NCI-H510A treated with DMSO at 0.1 percent for 48 hours (cell line): Measurements from ENCODE around the gene RCAN3.

Source experiments
- DNase-seq: peaks from one replicate; lab custom pipeline; 2025; lab: John Stamatoyannopoulos, UW

RCAN3 gene

DNA sequence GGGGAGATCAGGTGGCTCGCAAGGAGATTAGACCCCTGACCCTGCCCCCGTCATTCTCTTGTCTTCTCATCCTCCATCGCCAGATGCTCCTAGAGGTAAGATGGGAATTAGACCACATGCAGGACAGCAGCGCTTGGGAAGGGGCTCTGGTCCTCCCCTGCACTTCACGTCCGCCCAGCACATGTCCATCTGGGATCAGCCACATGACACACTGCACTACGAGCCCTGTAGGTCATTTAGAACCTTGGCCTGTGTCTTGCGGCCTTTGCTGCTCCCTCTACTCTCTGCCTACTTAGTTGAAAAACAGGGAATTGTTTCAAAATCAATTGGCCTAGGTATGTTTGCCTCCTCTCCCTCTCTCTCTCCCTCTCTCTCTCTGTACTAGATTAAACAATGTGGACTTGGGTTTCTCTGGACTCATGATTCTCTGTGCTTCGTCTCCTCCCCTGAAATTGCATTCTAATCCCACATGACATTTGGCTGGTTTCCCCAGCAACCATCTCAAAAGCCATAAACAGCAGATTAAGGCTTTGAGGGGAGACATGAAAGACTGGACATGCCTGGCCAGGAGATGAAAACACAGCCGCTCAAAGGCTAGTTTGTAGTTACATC is 49.4 kb downstream of the RCAN3 start:
- DNase-seq = no peak

GRCh38 chr1:24553931-24554330 is 51.3 kb downstream of the RCAN3 start:
- no peak for DNase-seq

DNA sequence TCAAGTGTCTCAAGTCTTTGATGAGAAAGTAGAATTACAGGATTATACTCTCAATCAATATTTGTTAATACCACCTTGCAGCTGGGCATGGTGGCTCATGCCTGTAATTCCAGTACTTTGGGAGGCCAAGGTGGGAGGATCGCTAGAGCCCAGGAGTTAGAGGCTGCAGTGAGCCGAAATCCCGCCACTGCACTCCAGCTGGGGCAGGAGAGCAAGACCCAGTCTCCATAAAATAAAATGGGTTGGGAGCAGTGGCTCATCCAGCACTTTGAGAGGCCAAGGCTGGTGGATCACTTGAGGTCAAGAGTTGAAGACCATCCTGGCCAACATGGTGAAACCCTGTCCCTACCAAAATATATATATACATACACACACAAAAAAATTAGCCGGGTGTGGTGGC is 52.1 kb downstream of the RCAN3 start:
- no peak for DNase-seq

GRCh38 chr1:24555591-24556413 is 53.2 kb downstream of the RCAN3 start, which contains the start of gene NCMAP:
Gene NCMAP (plus strand): TSS chr1:24556087. CDS start chr1:24595431, 39,344 bp downstream.
- peak; percentile 59 for DNase-seq

DNA sequence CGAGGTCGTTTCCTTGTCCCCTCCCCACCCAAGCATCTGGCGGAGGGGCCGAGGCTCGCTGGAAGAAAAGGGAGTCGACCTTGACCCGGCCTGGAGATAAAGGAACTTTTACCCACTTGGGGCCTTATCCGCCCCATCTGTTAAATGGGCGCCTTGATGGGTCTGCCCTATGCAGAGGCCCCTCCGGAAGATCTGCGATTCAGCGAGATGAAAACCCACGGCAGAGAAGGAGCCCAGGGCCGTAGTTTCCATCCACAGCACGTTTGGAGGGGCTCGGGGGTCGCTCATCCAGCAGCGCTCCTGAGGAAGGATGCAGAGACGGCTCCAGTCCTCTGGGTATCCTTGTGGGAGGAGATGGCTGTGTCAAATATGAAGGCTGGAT is 53.8 kb downstream of the RCAN3 start:
- no peak for DNase-seq

DNA sequence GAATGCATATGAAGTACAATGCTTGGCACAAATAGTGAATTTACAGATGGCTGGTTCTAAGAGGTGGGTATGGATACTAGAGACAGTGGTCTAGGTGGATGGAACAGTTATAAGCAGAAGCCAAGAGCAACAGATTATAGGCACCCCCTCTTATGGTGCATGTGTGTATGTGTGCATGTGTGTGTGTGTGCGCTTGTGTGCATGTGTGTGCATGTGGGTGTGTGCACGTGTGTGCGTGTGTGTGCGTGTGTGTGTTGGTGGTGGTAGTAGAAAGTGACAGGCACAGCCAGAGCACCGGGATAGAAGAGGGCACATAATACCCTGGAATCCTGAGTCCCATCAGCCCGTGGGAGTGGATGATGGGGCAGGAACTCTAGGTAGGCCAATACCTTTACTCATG is 54.6 kb downstream of the RCAN3 start:
- no peak for DNase-seq

DNA sequence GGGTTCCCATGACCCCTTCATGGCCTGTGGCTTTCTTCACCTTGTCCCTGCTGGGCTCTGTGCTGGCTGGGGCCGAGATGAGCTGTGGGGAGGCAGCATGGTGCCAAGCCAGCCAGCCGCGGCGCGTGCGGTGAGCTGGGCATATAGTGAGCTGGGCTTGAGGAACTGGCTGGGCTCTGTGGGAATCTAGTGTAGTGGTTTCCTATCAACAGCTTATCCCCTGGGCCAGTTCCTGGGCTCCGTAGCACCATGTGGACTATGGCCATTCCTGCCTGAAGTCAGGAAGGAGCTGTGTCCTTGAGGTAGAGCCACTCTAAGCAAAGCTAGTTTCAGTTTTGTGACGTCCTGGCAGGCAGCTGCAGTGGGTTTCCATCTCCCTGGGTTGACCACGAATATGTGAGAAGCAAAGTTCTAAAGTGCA is 55.1 kb downstream of the RCAN3 start:
- no peak for DNase-seq

DNA sequence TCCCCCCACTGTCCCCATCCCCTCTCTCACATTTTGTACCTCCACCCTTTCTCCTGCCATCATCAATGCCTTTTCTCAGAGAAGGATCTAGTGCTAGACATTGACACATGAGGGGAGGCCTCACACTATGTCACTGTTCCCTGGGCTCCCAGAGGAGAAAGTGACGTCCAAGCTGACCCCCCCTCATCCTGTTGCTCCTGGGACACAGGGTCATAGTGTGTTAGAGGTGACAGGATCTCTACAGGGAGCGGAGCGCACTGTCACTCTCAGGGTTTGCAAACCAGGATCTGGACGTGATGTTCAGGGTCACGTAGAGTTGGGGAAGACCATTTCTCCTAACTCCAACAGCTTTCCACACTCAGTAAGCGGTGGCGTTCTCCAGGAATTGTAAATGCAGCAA is 55.8 kb downstream of the RCAN3 start:
- no peak for DNase-seq

DNA sequence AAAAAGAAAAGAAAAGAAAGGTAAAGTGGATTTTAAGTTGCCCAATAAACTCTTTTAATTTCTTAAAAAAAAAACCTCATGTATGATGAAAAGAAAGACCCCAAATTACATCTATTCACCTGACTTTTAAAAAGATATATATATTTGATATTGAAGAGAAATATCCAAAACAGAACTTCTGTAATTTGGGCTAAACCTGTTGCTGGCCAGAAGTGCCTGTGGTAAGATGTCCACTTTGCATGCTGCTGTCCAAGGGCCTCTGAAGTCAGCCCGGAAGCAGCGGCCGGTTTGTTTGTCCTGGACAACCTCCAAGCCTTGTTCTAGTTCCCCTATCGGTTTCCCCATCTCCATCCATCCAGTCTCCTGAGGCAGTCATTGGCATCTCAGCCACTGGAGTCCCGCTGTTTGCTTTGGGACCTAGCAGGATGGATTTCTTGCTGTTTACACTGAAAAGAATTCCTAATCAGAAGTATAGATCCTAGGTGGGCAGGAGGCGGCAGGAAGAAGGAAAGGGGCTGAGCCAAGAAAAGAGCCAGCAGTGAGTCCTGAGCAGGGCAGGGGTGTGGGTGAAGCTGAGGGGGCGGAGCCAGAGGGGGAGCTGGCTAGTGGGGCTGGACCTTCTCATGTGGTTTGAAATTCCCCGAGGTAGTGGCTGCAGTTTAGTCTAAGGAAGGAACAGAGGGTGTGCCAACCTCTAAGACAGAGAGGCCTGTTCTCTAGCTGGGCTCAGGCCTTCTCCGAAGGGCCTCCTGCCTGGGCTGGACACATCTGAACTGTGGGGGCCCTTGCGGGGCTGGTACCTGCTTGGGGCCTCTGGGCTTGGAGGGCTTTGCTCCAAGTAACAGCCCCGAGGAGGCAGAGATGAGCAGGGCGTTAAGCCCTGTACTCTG is 56.5 kb downstream of the RCAN3 start:
- peak; percentile 47 for DNase-seq

DNA sequence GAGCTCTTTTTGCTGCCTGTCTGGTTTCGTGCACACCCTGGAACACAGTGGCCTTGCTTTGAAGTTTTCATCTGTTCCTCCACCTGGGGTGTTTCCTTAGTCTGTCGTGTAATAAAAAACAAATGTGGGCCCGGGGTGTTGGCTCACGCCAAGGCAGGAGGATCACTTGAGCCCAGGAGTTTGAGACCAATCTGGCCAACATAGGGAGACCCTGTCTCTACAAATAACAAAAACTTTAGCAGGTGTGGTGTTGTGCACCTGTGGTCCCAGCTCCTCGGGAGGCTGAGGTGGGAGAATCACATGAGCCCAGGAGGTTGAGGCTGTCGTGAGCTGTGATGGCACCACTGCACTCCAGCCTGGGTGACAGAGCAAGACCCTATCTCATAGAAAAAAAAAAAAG is 57.7 kb downstream of the RCAN3 start:
- no peak for DNase-seq

DNA sequence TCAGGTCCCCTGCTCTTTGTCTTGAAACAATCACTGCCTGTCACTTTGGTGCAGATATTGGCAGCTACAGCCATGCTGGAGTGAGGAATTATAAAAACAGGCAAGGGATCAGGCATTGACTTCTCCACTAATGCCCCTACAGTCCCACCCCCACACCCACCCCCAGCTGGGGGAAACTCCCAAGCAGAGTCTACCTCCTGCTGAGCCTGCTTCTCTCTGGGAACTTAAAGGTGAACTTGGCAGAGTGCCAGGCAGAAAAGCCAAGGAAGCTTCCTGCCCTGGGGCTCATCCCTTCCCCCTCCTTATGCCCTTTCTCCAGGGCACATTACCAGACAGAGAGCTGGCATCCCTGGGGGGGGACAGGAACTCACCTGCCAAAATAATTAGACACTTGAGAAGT is 60.0 kb downstream of the RCAN3 start:
- peak; percentile 49 for DNase-seq

GRCh38 chr1:24564695-24565094 is 62.1 kb downstream of the RCAN3 start:
- DNase-seq = no peak

GRCh38 chr1:24566236-24566867 is 63.7 kb downstream of the RCAN3 start:
- no peak for DNase-seq

GRCh38 chr1:24567792-24568388 is 65.3 kb downstream of the RCAN3 start:
- peak; percentile 27 for DNase-seq

GRCh38 chr1:24568475-24568874 is 65.8 kb downstream of the RCAN3 start:
- DNase-seq = no peak

DNA sequence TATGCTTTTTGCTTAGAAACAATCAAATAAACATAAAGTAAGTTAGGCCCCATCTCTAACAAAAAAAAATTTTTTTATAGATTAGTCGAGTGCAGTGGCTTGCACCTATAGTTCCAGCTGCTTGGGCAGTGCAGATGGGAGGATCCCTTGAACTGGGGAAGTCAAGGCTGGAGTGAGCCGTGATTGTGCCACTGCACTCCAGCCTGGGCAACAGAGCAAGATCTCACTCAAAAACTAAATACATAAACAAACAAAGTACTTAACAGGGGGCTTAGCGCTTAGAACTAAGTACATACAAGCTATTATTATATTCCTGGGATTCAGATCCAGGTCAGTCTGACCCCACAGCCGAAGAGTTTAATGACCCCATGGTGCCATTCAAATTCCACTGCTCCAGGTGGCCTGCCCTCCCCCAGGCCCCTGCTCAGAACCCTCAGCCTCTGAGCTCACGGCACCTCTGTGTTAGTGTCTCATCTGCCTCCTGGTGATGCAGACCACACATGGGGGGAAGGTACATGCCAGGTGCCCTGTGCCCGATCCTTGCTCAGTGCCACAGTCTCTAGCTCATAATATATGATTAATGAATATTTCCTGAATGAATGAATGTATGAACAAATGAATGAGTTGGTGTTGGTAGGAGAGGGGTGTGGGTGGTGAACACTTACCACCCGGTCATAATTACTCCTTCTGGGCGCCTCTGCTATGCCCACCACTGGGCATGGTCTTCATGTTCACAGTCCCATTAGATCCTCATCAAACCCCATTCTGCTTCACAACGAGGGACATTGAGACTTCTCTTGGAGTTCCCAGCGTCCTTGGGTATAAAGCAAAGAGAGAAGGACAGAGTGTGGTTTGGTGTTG is 67.9 kb downstream of the RCAN3 start:
- no peak for DNase-seq

DNA sequence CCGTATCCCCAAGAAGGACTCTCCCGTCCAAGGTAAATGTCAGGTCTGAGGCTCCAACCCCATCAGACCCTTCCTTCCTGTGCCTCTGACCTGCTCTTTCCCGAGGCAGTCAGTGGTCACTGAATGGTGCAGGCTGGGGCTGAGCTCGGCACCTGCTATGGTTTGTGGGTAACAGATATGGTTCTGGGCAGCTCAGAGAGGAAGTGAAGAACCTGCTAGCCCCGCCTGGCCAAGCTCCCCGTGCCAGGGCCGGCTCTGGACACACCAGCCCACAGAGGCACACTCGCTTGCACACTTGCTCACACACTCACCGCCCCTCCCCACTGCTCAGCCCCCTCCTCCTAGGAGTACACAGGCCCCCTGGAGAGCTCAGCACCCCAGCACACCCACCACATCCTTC is 69.7 kb downstream of the RCAN3 start:
- no peak for DNase-seq

DNA sequence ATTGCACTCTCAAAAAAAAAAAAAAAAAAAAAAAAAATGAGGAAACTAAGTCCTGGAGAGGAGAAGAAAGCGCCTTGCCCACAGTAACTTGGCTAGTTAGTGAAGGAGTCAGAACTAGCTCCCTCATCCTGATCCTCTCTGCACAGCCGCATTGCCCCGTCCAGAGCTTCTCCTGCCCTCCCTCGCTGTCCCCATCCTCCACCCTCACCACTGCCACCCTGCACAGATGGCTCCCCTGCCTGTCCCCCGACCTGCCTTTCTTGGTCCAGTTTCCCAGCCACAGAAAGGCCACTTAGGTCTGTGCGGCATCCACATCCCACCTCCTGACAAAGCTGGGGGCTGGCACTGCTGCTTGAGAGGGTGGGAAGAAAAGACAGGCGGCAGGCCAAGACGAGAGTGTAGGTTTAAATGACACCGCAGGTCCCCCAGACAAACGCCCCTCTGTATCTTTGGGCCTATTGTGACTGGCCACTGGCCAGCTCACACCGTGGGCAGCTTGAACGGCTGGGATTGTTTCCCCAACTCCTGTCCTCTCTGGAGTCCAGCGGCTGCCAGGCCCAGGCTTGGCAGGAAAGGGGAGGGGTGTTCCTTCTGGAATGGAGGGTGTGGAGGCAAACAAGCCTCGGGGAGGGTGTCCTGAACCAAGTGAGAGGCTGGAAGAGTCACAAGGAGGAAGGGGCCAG is 73.4 kb downstream of the RCAN3 start:
- DNase-seq = no peak

- DNase-seq = no peak
Measured at GRCh38 chr1:24578846-24579245, 76.2 kb downstream of the RCAN3 start.

GRCh38 chr1:24580756-24581155 is 78.1 kb downstream of the RCAN3 start:
- DNase-seq = no peak
